Ishikawa (cell line): ENCODE data around the gene SLC6A1.

Source experiments
- CEBPB ChIP-seq: IDR thresholded peaks from 2 replicates; pipeline ENCODE4 v1.6.1; 2012
- CREB1 ChIP-seq: IDR thresholded peaks from 2 replicates; pipeline ENCODE4 v1.6.1; 2012; ENCODE audit warnings: low read depth
- EGR1 ChIP-seq: IDR thresholded peaks from 2 replicates; pipeline ENCODE4 v1.6.1; 2012
- MAX ChIP-seq: IDR thresholded peaks from 2 replicates; pipeline ENCODE4 v1.6.1; 2012
- NFIC ChIP-seq: IDR thresholded peaks from 2 replicates; pipeline ENCODE4 v1.6.1; 2012
- RAD21 ChIP-seq: IDR thresholded peaks from 2 replicates; pipeline ENCODE4 v1.6.1; 2012; ENCODE audit warnings: low read depth
- TAF1 ChIP-seq: IDR thresholded peaks from 2 replicates; pipeline ENCODE4 v1.6.1; 2012; ENCODE audit warnings: low read depth, mild to moderate bottlenecking
- YY1 ChIP-seq: IDR thresholded peaks from 2 replicates; pipeline ENCODE4 v1.6.1; 2012; ENCODE audit warnings: low read depth

GRCh38 chr3:10984371-10984896 is 8.1 kb upstream of the SLC6A1 start:
- TF ChIP-seq RAD21: no peak
- TF ChIP-seq EGR1: no peak
- no peak for TF ChIP-seq CREB1
- TF ChIP-seq YY1: no peak
- no peak for TF ChIP-seq MAX
- no peak for TF ChIP-seq NFIC
- TF ChIP-seq TAF1: no peak
- no peak for TF ChIP-seq CEBPB
